Measurements from ENCODE around the gene SELENOO. TPM values are rescaled to one million over a fixed set of nuclear protein-coding genes. Genes with fewer than 3 reads are reported as not detected.

Gene SELENOO
- total and polyA plus RNA-seq, 4 donors, result 15.6 to 30.3 (median 24.1) TPM

DNA sequence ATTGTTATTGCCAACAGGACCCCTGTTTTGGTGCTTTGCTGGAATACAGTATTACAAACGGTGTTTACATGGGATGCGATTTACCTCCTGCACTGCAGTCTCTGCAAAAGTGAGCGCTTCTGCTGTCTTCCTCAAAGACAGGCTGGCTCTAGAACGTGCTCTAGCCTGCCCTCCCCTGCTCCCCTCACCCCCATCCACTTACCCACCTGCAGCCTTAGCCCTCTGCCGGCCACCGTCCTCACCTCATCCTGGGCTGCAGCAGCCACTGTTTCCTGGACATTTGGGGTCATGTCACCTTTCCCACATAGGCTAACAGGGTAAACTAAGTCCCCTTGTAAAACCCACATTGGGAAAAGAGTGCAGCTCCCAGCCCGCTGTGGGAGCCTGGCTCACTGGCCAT lies 39.9 kb upstream of the SELENOO start:
- H3K9ac ChIP-seq (ENCODE audit: insufficient read depth in 1 of 2, low read length in 2 of 2), result no peak overlapping the region
- no peak overlapping the region for H3K4me3 ChIP-seq
- no peaks in the 10 kb centered on the region for H3K9me3 ChIP-seq (ENCODE audit: control insufficient read depth in 4 of 4, insufficient read depth in 3 of 4, low read length in 3 of 4)
- 84 to 91% methylated on average over 7 of the region's 7 CpGs for WGBS, 2 donors
- H3K27me3 ChIP-seq (ENCODE audit: control insufficient read depth in 3 of 3, insufficient read depth in 3 of 3, low read length in 2 of 3), result peaks cover 0 to 9% (median 0%) of the 10 kb centered on the region in 3 donors
- H3K4me1 ChIP-seq (ENCODE audit: control insufficient read depth in 5 of 5, insufficient read depth in 5 of 5, low read length in 5 of 5), result no peaks in the 10 kb centered on the region
- no peak for ATAC-seq (ENCODE audit: insufficient read depth, low FRiP score)
- TF ChIP-seq, protein P1, sequence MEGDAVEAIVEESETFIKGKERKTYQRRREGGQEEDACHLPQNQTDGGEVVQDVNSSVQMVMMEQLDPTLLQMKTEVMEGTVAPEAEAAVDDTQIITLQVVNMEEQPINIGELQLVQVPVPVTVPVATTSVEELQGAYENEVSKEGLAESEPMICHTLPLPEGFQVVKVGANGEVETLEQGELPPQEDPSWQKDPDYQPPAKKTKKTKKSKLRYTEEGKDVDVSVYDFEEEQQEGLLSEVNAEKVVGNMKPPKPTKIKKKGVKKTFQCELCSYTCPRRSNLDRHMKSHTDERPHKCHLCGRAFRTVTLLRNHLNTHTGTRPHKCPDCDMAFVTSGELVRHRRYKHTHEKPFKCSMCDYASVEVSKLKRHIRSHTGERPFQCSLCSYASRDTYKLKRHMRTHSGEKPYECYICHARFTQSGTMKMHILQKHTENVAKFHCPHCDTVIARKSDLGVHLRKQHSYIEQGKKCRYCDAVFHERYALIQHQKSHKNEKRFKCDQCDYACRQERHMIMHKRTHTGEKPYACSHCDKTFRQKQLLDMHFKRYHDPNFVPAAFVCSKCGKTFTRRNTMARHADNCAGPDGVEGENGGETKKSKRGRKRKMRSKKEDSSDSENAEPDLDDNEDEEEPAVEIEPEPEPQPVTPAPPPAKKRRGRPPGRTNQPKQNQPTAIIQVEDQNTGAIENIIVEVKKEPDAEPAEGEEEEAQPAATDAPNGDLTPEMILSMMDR (IDR thresholded peaks at IDR 0.05; ENCODE audit: control extremely low read depth, extremely low read depth), result no peak
- no peak overlapping the region for H3K27ac ChIP-seq (ENCODE audit: low read depth in 1 of 2, low read length in 1 of 2)
- DNase-seq, result no peak
- H3K36me3 ChIP-seq (ENCODE audit: control insufficient read depth in 4 of 4, insufficient read depth in 4 of 4, low read length in 4 of 4), result peaks cover 0 to 2% (median 0%) of the 10 kb centered on the region in 4 donors

DNA sequence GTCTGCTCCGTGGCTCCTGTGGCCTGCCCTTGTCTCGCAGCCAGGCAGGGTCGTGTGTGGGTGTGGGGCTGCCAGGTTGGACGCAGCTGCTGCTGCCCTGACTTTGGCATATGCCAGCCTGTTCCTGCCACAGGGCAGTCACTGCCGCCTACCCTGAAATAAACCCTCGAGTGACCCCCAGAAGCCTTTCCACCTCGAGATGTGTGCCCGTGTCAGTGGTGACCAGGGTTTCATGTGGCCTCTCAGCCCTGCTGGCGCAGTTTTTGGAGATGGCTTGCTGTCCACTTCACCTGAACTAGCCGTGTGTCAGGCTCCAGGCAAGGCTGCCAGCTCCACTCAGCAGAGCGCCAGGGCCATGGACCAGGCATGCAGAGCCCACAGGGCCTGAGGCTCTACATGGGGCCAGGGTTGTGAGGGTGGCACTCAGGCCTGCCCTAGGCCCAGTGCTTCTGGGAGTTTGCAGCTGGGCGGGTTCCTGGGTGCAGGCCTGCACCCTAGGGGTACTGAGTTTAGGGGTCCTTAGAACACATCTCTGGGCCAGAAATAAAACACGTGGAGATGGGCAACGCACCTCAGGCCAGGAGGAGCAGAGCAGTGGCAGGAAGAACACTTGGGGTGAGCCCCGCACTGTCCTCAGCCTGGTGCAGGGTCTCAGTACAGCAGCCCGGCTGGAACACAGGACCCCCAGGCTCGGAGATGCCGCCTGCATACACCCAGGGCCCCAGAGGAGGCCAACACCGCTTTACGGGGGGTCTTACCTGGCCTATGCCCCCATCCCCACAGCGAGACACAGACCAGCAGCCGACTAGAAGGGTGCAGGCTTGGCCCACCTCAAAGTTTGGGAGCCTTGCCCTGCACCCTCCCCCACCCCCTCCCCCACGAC lies 39.1 kb upstream of the SELENOO start:
- no peak for ATAC-seq (ENCODE audit: insufficient read depth, low FRiP score)
- H3K36me3 ChIP-seq (ENCODE audit: control insufficient read depth in 4 of 4, insufficient read depth in 4 of 4, low read length in 4 of 4), result peaks cover 0 to 2% (median 0%) of the 10 kb centered on the region in 4 donors
- H3K9ac ChIP-seq (ENCODE audit: insufficient read depth in 1 of 2, low read length in 2 of 2), result no peak overlapping the region
- DNase-seq, result no peak
- H3K4me3 ChIP-seq, result no peak overlapping the region
- 88 to 89% methylated on average over 23 of the region's 23 CpGs for WGBS, 2 donors
- TF ChIP-seq, protein P1 (IDR thresholded peaks at IDR 0.05; ENCODE audit: control extremely low read depth, extremely low read depth), result no peak
- peaks cover 0 to 9% (median 0%) of the 10 kb centered on the region in 3 donors for H3K27me3 ChIP-seq (ENCODE audit: control insufficient read depth in 3 of 3, insufficient read depth in 3 of 3, low read length in 2 of 3)
- H3K9me3 ChIP-seq (ENCODE audit: control insufficient read depth in 4 of 4, insufficient read depth in 3 of 4, low read length in 3 of 4), result no peaks in the 10 kb centered on the region
- no peaks in the 10 kb centered on the region for H3K4me1 ChIP-seq (ENCODE audit: control insufficient read depth in 5 of 5, insufficient read depth in 5 of 5, low read length in 5 of 5)
- H3K27ac ChIP-seq (ENCODE audit: low read depth in 1 of 2, low read length in 1 of 2), result no peak overlapping the region

DNA sequence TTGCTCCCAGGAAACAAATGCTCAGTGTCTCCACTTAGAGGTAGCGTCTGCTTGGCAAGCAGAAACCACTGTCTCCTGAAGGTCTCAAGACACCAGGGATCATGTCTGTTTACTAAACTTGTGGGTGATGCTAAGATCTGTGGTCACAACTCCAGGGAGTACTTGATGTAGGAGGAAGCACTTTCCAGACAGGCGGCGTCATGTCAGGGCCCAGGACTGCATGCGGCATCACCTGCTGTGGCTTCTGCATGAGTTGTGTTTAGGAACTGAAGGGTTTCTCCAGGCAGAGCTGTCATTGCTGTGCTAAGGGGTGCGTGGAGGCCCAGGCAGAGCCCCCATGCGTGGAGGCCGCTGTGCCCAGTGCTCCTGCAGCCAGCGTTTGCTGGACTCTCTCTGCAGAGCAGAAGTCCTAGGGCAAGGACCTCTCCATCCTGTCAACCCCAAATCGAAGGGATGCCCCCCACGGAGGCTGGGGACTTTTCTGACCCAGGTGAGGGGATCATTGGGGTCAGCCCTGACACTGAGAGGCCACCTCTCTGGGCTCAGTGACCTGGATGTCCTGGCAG lies 38.3 kb upstream of the SELENOO start:
- no peaks in the 10 kb centered on the region for H3K36me3 ChIP-seq (ENCODE audit: control insufficient read depth in 4 of 4, insufficient read depth in 4 of 4, low read length in 4 of 4)

More for the DNA sequence above, 38.3 kb upstream of the SELENOO start:
- 85 to 92% methylated on average over 10 of the region's 10 CpGs for WGBS, 2 donors
- TF ChIP-seq, protein P1 (IDR thresholded peaks at IDR 0.05; ENCODE audit: control extremely low read depth, extremely low read depth), result no peak
- H3K4me3 ChIP-seq, result no peak overlapping the region
- H3K9me3 ChIP-seq (ENCODE audit: control insufficient read depth in 4 of 4, insufficient read depth in 3 of 4, low read length in 3 of 4), result no peaks in the 10 kb centered on the region
- H3K27me3 ChIP-seq (ENCODE audit: control insufficient read depth in 3 of 3, insufficient read depth in 3 of 3, low read length in 2 of 3), result peaks cover 0 to 9% (median 0%) of the 10 kb centered on the region in 3 donors
- no peak overlapping the region for H3K9ac ChIP-seq (ENCODE audit: insufficient read depth in 1 of 2, low read length in 2 of 2)
- no peak for DNase-seq
- no peak for ATAC-seq (ENCODE audit: insufficient read depth, low FRiP score)
- H3K4me1 ChIP-seq (ENCODE audit: control insufficient read depth in 5 of 5, insufficient read depth in 5 of 5, low read length in 5 of 5), result no peaks in the 10 kb centered on the region
- H3K27ac ChIP-seq (ENCODE audit: low read depth in 1 of 2, low read length in 1 of 2), result no peak overlapping the region

All from lung (tissue), 12 donors.